MM.1S (cell line): ENCODE results near the gene OXT.

Experiments
- DNase-seq: peaks from one replicate; pipeline ENCODE4 v3.0.0-alpha.2; 2015
- H2AFZ ChIP-seq: fragments of 300-600 bp; sonication (generic); 2 replicates; pipeline ENCODE4 v1.6.0; 2016; ENCODE audit warnings: antibody characterized with exemption, low read length
- H3F3A ChIP-seq: fragments of 300-600 bp; sonication (generic); 2 replicates; pipeline ENCODE4 v1.6.1; 2016; ENCODE audit warnings: mild to moderate bottlenecking, antibody characterized with exemption, low read length, moderate library complexity, mixed read lengths; ENCODE audit not compliant: insufficient read depth
- H3K27ac ChIP-seq: fragments of 300-600 bp; sonication (generic); 2 replicates; pipeline ENCODE4 v1.5.1; 2016; ENCODE audit warnings: mild to moderate bottlenecking, low read length
- H3K27me3 ChIP-seq: fragments of 300-600 bp; sonication (generic); replicated peaks from 2 replicates; pipeline ENCODE4 v1.6.0; 2016; ENCODE audit warnings: low read length; ENCODE audit not compliant: insufficient read depth
- H3K36me3 ChIP-seq: fragments of 300-600 bp; sonication (generic); replicated peaks from 2 replicates; pipeline ENCODE4 v1.6.1; 2016; ENCODE audit warnings: mild to moderate bottlenecking, low read length, mixed read lengths; ENCODE audit not compliant: insufficient read depth
- H3K4me1 ChIP-seq: fragments of 300-600 bp; sonication (generic); 2 replicates; pipeline ENCODE4 v1.6.1; 2016; ENCODE audit warnings: low read length, mixed read lengths
- H3K4me2 ChIP-seq: fragments of 300-600 bp; sonication (generic); 2 replicates; pipeline ENCODE4 v1.6.0; 2016; ENCODE audit warnings: low read depth, low read length
- H3K4me3 ChIP-seq: fragments of 300-600 bp; sonication (generic); 2 replicates; pipeline ENCODE4 v1.5.1; 2016; ENCODE audit warnings: low read length, mixed read lengths
- H3K79me2 ChIP-seq: fragments of 300-600 bp; sonication (generic); 2 replicates; pipeline ENCODE4 v1.6.1; 2016; ENCODE audit warnings: mixed run types, low read length, mixed read lengths
- H3K9ac ChIP-seq: fragments of 300-600 bp; sonication (generic); 2 replicates; pipeline ENCODE4 v1.6.1; 2016; ENCODE audit warnings: low read length, mixed read lengths
- H3K9me2 ChIP-seq: fragments of 300-600 bp; sonication (generic); replicated peaks from 2 replicates; pipeline ENCODE4 v1.6.1; 2016; ENCODE audit warnings: mild to moderate bottlenecking, low read length, mixed read lengths; ENCODE audit not compliant: insufficient read depth
- H3K9me3 ChIP-seq: fragments of 300-600 bp; sonication (generic); replicated peaks from 2 replicates; pipeline ENCODE4 v1.6.1; 2016; ENCODE audit warnings: mild to moderate bottlenecking, low read length, mixed read lengths; ENCODE audit not compliant: insufficient read depth
- H4K20me1 ChIP-seq: fragments of 300-600 bp; sonication (generic); 2 replicates; pipeline ENCODE4 v1.6.1; 2016; ENCODE audit warnings: mild to moderate bottlenecking, low read length, moderate library complexity, mixed read lengths; ENCODE audit not compliant: insufficient read depth
- CTCF ChIP-seq: fragments of 300-600 bp; sonication (generic); IDR thresholded peaks from 2 replicates; pipeline ENCODE4 v1.5.1; 2016; ENCODE audit warnings: antibody characterized with exemption, low read length, mixed read lengths
- EZH2 ChIP-seq: fragments of 300-600 bp; sonication (generic); optimal IDR thresholded peaks from 2 replicates; pipeline ENCODE3; 2017; ENCODE audit warnings: low read depth, mild to moderate bottlenecking, antibody characterized with exemption, low read length, mixed read lengths
- EZH2phosphoT487 ChIP-seq: fragments of 300-600 bp; sonication (generic); IDR thresholded peaks from 2 replicates; pipeline ENCODE4 v1.6.1; 2018; ENCODE audit warnings: antibody characterized with exemption, low read length

Gene OXT

DNA sequence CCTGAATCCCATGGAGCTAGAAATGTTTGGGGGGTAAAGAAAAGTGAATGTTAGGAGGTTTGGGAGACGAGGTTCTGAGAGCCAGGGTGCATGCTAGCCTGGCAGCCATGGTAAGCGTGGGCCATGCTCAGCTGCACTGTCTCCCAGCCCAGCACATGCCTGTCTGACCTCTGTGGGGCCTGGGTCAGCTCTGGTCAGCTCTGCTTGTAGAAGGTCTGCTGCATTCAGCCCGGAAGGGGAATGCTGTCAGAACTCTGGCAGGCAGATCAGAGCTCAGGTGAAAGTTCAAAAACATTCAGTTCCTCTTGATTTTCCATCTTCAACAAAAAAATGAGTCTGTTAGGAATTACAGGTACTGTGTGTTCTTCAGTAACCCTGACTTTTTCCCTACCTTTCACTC, 33.8 kb upstream of the OXT start:
- Histone ChIP-seq H3K4me2 (no peak overlapping the region), H3K9ac (no peak overlapping the region), H3K36me3 (peaks cover 4% of the 10 kb centered on the region; the same call in 1 of the 2 replicates), H3K9me2 (no peaks in the 10 kb centered on the region), H3K9me3 (no peaks in the 10 kb centered on the region), H3K27ac (no peak overlapping the region), H3K4me3 (no peak overlapping the region), H3K27me3 (no peaks in the 10 kb centered on the region), H2AFZ (no peak overlapping the region), H3F3A (no peaks in the 10 kb centered on the region), H3K4me1 (no peaks in the 10 kb centered on the region), H4K20me1 (no peaks in the 10 kb centered on the region), H3K79me2 (no peaks in the 10 kb centered on the region)
- TF ChIP-seq EZH2, result no peak
- TF ChIP-seq EZH2phosphoT487, result no peak
- no peak for TF ChIP-seq CTCF
- DNase-seq, result no peak

- TF ChIP-seq EZH2phosphoT487, result no peak
- TF ChIP-seq EZH2, result no peak
- TF ChIP-seq CTCF, result no peak
- no peak overlapping the region for H3K9ac ChIP-seq
Measured at GRCh38 chr20:3038454-3038853, 33.0 kb upstream of the OXT start.

GRCh38 chr20:3039426-3039825, 32.0 kb upstream of the OXT start:
- H3K4me2 ChIP-seq, result no peak overlapping the region
- no peaks in the 10 kb centered on the region for H3K4me1 ChIP-seq
- H3K4me3 ChIP-seq, result no peak overlapping the region
- H3K9me2 ChIP-seq, result no peaks in the 10 kb centered on the region
- H4K20me1 ChIP-seq, result no peaks in the 10 kb centered on the region
- DNase-seq, result no peak
- H3K79me2 ChIP-seq, result no peaks in the 10 kb centered on the region
- H3F3A ChIP-seq, result no peaks in the 10 kb centered on the region
- no peak overlapping the region for H3K9ac ChIP-seq
- no peak overlapping the region for H2AFZ ChIP-seq
- TF ChIP-seq EZH2phosphoT487, result no peak
- TF ChIP-seq CTCF, result no peak
- TF ChIP-seq EZH2, result no peak
- no peaks in the 10 kb centered on the region for H3K27me3 ChIP-seq
- no peaks in the 10 kb centered on the region for H3K9me3 ChIP-seq
- no peak overlapping the region for H3K27ac ChIP-seq
- peaks cover 4% of the 10 kb centered on the region; the same call in 1 of the 2 replicates for H3K36me3 ChIP-seq

More at GRCh38 chr20:3038454-3038853, 33.0 kb upstream of the OXT start:
- Histone ChIP-seq H2AFZ (no peak overlapping the region), H3K79me2 (no peaks in the 10 kb centered on the region), H3K36me3 (peaks cover 4% of the 10 kb centered on the region; the same call in 1 of the 2 replicates), H3K27ac (no peak overlapping the region), H3K27me3 (no peaks in the 10 kb centered on the region), H4K20me1 (no peaks in the 10 kb centered on the region), H3F3A (no peaks in the 10 kb centered on the region), H3K4me1 (no peaks in the 10 kb centered on the region), H3K9me2 (no peaks in the 10 kb centered on the region), H3K4me2 (no peak overlapping the region), H3K9me3 (no peaks in the 10 kb centered on the region), H3K4me3 (no peak overlapping the region)
- no peak for DNase-seq
